Duodenal mucosa (tissue), 2 donors: ENCODE measurements around the gene TBC1D4.
A peak's percentile ranks its signal among the peaks of the same experiment; 100 is the strongest.

Source experiments
- H3K27ac ChIP-seq: one replicate; pipeline ENCODE4 v1.7.0; 2013; ENCODE audit warnings: low read depth, low read length
- H3K27me3 ChIP-seq, 2 donors: one replicate each; pipeline ENCODE4 v1.7.0; 2013; ENCODE audit warnings: low read length in 2 of 2, control low read depth in 1 of 2; ENCODE audit not compliant: insufficient read depth in 2 of 2, control insufficient read depth in 1 of 2
- H3K36me3 ChIP-seq, 2 donors: one replicate each; pipeline ENCODE4 v1.7.0; 2013; ENCODE audit warnings: low read length in 2 of 2, control low read depth in 1 of 2; ENCODE audit not compliant: insufficient read depth in 2 of 2, control insufficient read depth in 1 of 2
- H3K4me1 ChIP-seq, 2 donors: one replicate each; pipeline ENCODE4 v1.7.0; 2013; ENCODE audit warnings: low read length in 2 of 2, control low read depth in 1 of 2; ENCODE audit not compliant: insufficient read depth in 2 of 2, control insufficient read depth in 1 of 2
- H3K4me3 ChIP-seq, 2 donors: one replicate each; pipeline ENCODE4 v1.7.0; 2013; ENCODE audit warnings: low read length in 2 of 2, low read depth in 1 of 2
- H3K9ac ChIP-seq, 2 donors: one replicate each; pipeline ENCODE4 v1.7.0; 2013; ENCODE audit warnings: low read length in 2 of 2, low read depth in 1 of 2
- H3K9me3 ChIP-seq, 2 donors: one replicate each; pipeline ENCODE4 v1.7.0; 2013; ENCODE audit warnings: low read length in 2 of 2, control low read depth in 1 of 2; ENCODE audit not compliant: control insufficient read depth in 1 of 2

TBC1D4 gene, protein sequence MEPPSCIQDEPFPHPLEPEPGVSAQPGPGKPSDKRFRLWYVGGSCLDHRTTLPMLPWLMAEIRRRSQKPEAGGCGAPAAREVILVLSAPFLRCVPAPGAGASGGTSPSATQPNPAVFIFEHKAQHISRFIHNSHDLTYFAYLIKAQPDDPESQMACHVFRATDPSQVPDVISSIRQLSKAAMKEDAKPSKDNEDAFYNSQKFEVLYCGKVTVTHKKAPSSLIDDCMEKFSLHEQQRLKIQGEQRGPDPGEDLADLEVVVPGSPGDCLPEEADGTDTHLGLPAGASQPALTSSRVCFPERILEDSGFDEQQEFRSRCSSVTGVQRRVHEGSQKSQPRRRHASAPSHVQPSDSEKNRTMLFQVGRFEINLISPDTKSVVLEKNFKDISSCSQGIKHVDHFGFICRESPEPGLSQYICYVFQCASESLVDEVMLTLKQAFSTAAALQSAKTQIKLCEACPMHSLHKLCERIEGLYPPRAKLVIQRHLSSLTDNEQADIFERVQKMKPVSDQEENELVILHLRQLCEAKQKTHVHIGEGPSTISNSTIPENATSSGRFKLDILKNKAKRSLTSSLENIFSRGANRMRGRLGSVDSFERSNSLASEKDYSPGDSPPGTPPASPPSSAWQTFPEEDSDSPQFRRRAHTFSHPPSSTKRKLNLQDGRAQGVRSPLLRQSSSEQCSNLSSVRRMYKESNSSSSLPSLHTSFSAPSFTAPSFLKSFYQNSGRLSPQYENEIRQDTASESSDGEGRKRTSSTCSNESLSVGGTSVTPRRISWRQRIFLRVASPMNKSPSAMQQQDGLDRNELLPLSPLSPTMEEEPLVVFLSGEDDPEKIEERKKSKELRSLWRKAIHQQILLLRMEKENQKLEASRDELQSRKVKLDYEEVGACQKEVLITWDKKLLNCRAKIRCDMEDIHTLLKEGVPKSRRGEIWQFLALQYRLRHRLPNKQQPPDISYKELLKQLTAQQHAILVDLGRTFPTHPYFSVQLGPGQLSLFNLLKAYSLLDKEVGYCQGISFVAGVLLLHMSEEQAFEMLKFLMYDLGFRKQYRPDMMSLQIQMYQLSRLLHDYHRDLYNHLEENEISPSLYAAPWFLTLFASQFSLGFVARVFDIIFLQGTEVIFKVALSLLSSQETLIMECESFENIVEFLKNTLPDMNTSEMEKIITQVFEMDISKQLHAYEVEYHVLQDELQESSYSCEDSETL (N-terminal part only)

DNA sequence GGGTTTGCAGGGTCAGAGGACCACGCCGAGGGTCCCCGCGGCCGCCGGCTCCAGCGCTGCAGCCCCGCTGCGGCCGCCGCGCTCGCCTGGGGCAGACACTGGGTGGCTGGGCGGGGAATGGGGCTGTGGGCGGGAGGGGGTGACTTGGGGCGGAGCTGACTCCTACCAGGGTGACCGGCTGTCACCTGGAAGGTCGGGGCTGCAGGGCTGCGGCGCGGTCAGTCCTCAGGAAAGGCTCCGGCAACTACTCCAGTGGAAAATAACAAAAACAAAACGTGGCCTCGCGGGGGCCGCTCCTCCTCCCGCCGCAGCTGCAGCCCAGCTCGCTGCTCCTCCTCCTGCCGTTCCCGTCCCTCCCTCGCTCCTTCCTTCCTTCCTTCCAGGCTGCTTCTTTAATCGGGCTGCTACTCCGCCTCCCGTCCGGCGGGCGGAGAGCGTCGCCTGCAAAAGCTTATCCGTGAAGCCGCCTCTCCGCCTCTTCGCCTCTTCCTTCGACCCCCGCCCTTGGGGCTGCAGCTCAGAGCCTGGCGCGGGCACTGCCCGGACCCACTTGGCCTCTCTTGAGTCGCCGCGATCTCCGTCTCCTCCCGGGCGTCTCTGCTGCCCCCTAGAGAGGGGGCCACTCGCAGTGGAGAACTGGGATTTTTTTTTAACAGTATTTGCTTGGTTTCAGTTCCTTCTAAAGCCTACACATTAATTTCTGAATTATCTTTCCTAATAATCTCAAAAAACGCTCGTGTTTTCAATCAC, at the start of gene TBC1D4:
TSS of gene TBC1D4 (minus strand) at position 100 of the 750 bp plus-strand sequence. CDS start 402 bp downstream, outside the sequence.
- Histone ChIP-seq H3K36me3 (no peaks in the 10 kb centered on the region), H3K4me1 (peaks cover 0 to 7% of the 10 kb centered on the region in 2 donors), H3K27ac (peak within 1 kb of the TSS; percentile 44), H3K9ac (peak within 1 kb of the TSS; percentile 54 to 79), H3K27me3 (peaks cover 0 to 4% of the 10 kb centered on the region in 2 donors), H3K9me3 (no peaks in the 10 kb centered on the region), H3K4me3 (peak within 1 kb of the TSS; percentile 77 to 79)

DNA sequence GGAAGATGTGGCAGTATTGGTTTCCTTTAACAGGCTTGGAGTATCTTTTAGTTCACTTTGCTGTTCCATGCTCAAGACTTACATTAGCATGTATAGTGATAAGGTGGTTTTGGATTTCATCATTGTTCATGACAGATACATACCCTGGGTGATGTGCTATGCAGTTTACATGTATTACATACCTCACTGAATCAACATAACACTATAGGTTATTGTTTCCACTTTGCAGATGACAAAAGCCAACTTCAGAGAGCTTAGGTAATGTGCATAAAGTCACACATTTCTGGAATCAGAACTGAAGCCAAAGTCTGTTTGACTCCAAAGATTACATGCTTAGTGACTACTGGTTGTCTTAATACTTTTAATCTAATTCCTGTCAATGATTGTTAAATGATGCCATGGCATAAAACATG, 48.6 kb upstream of the TBC1D4 start:
- H3K27ac ChIP-seq: no peak overlapping the region
- no peaks in the 10 kb centered on the region for H3K27me3 ChIP-seq
- peaks cover 5 to 16% of the 10 kb centered on the region in 2 donors for H3K36me3 ChIP-seq
- H3K9ac ChIP-seq: no peak overlapping the region
- peaks cover 0 to 6% of the 10 kb centered on the region in 2 donors for H3K4me1 ChIP-seq
- no peaks in the 10 kb centered on the region for H3K9me3 ChIP-seq
- no peak overlapping the region for H3K4me3 ChIP-seq

DNA sequence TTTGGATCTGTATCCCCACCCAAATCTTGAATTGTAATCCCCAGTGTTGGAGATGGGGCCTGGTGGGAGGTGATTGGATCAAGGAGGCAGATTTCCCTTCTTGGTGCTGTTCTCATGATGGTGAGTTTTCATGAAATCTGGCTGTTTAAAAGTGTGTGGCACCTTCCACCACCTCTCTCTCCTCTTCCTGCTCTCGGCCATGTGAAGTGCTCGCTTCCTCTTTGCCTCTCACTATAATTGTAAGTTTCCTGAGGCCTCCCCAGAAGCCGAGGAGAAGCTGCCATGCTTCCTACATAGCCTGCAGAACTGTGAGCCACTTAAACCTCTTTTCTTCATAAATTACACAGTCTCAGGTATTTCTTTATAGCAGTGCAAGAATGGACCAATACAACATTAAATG, 40.0 kb upstream of the TBC1D4 start:
- peaks cover 0 to 8% of the 10 kb centered on the region in 2 donors for H3K9me3 ChIP-seq
- H3K36me3 ChIP-seq: peaks cover 7 to 10% of the 10 kb centered on the region in 2 donors
- no peaks in the 10 kb centered on the region for H3K27me3 ChIP-seq
- H3K4me1 ChIP-seq: no peaks in the 10 kb centered on the region
- no peak overlapping the region for H3K27ac ChIP-seq
- H3K9ac ChIP-seq: no peak overlapping the region
- H3K4me3 ChIP-seq: no peak overlapping the region

DNA sequence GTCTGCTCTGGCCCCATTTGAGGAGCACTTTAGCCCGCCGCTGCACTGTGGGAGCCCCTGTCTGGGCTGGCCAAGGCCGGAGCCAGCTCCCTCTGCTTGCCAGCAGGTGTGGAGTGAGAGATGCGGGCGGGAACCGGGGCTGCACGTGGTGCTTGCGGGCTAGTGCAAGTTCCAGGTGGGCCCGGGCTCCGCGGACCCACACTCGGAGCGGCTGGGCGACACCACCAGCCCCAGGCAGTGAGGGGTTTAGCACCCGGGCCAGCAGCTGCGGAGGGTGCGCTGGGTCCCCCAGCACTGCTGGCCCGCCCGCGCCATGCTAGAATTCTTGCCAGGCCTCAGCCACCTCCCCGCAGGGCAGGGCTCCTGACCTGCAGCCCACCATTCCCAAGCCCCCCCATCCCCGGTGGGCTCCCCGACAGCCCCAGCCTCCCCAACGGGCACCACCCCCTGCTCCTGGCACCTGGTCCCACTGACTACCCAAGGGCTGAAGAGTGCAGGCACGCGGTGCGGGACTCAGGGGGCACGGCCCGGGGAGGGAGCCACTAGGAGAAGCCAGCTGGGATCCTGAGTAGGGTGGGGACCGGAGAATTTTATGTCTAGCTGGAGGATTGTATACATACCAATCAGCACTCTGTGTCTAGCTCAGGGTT, 36.6 kb upstream of the TBC1D4 start:
- Histone ChIP-seq H3K27me3 (no peaks in the 10 kb centered on the region), H3K27ac (no peak overlapping the region)

DNA sequence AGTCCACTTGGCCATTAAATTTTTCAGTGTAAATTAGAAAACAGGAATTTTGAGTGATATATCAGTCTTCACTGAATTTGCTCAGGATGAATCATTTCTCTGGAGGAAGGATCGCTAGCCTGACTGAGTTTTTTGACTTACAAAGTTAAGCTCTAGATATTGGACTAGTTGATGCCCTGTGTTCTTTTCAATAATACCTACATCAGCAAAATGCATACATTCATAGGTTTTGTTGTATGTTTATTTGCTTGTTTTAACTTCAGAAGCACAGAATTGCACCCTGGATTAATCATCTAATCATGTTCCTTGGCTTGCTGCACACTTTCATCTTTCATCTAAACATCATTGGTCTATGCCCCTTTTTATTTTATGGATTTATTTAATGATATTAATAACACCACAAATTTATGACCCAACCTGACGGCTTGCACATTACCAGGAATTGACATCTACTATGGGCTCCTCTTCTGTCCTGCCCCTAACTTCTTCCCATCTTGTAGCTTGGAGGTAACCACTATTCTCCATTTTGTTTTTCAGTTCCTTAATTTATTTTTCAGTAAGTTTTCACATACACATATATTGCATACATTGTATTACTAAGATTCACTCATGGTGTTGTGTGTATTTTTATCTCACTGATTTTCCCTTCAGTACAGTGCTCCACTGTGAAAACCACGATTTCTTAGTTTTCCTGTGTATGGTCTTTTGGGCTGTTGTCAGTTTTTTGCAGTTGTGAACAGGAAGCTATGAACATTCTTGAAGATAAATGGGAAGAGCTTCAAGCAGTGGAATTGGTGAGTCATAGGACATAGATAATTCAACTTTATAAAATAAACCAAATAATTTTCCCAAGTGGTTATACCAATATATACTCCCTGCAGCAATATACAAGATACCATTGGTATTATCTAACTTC, 32.4 kb upstream of the TBC1D4 start:
- Histone ChIP-seq H3K9me3 (no peaks in the 10 kb centered on the region), H3K27ac (no peak overlapping the region), H3K36me3 (no peaks in the 10 kb centered on the region), H3K27me3 (no peaks in the 10 kb centered on the region), H3K9ac (no peak overlapping the region), H3K4me1 (no peaks in the 10 kb centered on the region), H3K4me3 (no peak overlapping the region)

More for the DNA sequence above, 36.6 kb upstream of the TBC1D4 start:
- Histone ChIP-seq H3K9ac (no peak overlapping the region), H3K4me1 (no peaks in the 10 kb centered on the region), H3K4me3 (no peak overlapping the region), H3K9me3 (peaks cover 0 to 8% of the 10 kb centered on the region in 2 donors), H3K36me3 (no peaks in the 10 kb centered on the region)

DNA sequence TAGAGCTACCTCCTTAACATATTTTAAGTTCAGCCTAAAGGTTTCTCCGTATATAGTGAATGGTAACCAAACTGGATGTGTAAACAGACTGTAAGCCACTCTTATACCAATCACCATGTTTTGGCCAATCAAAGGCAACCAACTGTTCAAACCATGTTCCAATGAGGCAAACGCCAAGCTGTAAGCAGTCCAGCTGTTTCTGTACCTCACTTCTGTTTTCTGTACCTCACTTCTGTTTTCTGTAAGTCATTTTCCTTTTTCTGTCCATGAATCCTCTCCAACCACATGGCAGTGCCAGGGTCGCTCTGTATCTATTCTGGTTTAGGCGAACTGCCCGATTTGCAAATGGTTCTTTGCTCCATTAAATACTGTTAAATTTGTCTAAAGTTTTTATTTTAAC, 31.3 kb upstream of the TBC1D4 start:
- Histone ChIP-seq H3K9me3 (no peaks in the 10 kb centered on the region), H3K9ac (no peak overlapping the region), H3K27me3 (no peaks in the 10 kb centered on the region), H3K27ac (no peak overlapping the region), H3K4me1 (no peaks in the 10 kb centered on the region), H3K36me3 (no peaks in the 10 kb centered on the region), H3K4me3 (no peak overlapping the region)

DNA sequence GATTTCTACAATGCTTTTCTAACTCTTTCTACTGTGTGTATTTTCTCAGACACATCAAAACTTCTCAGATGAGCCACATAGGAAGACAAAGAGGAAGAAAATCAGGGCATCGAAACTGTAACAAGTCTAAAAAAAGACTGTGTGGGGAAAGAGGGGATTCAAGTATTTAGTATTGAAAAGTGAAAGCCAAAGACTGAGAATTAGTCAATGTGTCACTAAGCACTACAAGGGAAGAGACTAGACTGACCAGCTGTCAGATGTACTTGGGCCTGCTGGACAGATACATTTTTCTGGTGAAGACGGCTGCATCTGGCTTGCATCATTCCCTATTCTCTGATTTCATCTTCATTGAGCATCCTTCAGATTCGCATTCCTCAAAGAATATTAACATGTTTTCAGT, 30.3 kb upstream of the TBC1D4 start:
- Histone ChIP-seq H3K27ac (no peak overlapping the region), H3K9me3 (no peaks in the 10 kb centered on the region), H3K9ac (no peak overlapping the region), H3K36me3 (no peaks in the 10 kb centered on the region), H3K27me3 (no peaks in the 10 kb centered on the region), H3K4me1 (no peaks in the 10 kb centered on the region), H3K4me3 (no peak overlapping the region)

DNA sequence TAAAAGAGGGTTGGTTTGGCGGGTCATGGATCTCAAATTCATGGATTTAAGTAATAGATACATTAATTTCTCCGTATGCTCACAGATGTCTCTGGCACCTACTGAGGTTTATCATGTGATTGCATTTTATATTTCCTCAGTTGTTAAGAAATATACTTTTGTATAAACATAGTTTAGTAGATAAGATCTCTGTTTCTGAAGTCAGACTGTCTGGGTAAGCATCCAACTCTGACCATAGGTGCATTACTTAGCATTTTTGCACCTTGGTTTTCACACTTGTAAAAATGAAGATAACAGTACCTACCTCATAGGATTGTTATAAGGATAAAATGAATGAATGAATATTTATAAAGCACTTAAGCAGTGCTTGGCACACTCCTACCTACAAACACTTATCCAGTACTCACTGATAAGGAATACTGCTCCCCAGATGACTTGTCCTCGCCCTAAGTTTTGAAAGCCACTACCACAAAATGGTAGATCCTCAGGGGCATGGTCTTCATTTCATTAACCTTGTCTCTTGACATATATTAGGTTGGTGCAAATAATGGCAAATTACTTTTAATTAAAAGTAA, 29.2 kb upstream of the TBC1D4 start:
- Histone ChIP-seq H3K27ac (no peak overlapping the region), H3K4me3 (no peak overlapping the region)

More for the DNA sequence above, 29.2 kb upstream of the TBC1D4 start:
- H3K9me3 ChIP-seq: no peaks in the 10 kb centered on the region
- no peaks in the 10 kb centered on the region for H3K4me1 ChIP-seq
- H3K9ac ChIP-seq: no peak overlapping the region
- H3K36me3 ChIP-seq: no peaks in the 10 kb centered on the region
- no peaks in the 10 kb centered on the region for H3K27me3 ChIP-seq
